A673 (cell line): ENCODE results near the gene ATP11C. TPM values are rescaled to one million over a fixed set of nuclear protein-coding genes. Genes with fewer than 3 reads are reported as not detected.

Experiments
- BruUV-seq: library from RNA; stranded (reverse); fragments of 400-500 nt; replicated peaks from 2 replicates; lab custom pipeline; 2021; lab: Mats Ljungman, UMichigan
- CTCF ChIA-PET: fragments of 300-600 bp; sonication (Branson Sonifier 250); formaldehyde crosslinking; loops from one replicate; lab custom pipeline; 2022; ENCODE audit warnings: antibody characterized with exemption; lab: Charles Lee
- POLR2A ChIA-PET: fragments of 300-600 bp; sonication (Branson Sonifier 250); formaldehyde crosslinking; loops from one replicate; lab custom pipeline; 2022; ENCODE audit warnings: antibody characterized with exemption; ENCODE audit not compliant: low non-redundant PET; lab: Charles Lee
- DNase-seq: peaks from one replicate; pipeline ENCODE4 v3.0.0-alpha.2; 2015; ENCODE audit warnings: low spot score
- H3K27ac ChIP-seq: fragments of 200-600 bp; sonication (generic); 2 replicates; pipeline ENCODE4 v1.5.1; 2016; ENCODE audit warnings: mixed run types, low read depth, mild to moderate bottlenecking, mixed read lengths, antibody characterized with exemption, low read length; ENCODE audit not compliant: poor library complexity, severe bottlenecking
- H3K27me3 ChIP-seq: fragments of 200-600 bp; sonication (generic); replicated peaks from 2 replicates; pipeline ENCODE4 v1.6.1; 2017; ENCODE audit warnings: mixed run types, low read depth, mild to moderate bottlenecking, mixed read lengths, antibody characterized with exemption, low read length; ENCODE audit not compliant: insufficient read depth, poor library complexity
- H3K36me3 ChIP-seq: fragments of 200-600 bp; sonication (generic); 2 replicates; pipeline ENCODE4 v1.6.1; 2016; ENCODE audit warnings: mixed run types, mild to moderate bottlenecking, mixed read lengths, antibody characterized with exemption, low read length; ENCODE audit not compliant: insufficient read depth, poor library complexity, severe bottlenecking
- H3K4me1 ChIP-seq: fragments of 200-600 bp; sonication (generic); 2 replicates; pipeline ENCODE4 v1.6.1; 2017; ENCODE audit warnings: mixed run types, mild to moderate bottlenecking, mixed read lengths, antibody characterized with exemption, low read length; ENCODE audit not compliant: insufficient read depth, poor library complexity, severe bottlenecking
- H3K4me3 ChIP-seq: fragments of 200-600 bp; sonication (generic); 2 replicates; pipeline ENCODE4 v1.5.1; 2016; ENCODE audit warnings: low read depth, mixed run types, mild to moderate bottlenecking, mixed read lengths, low read length; ENCODE audit not compliant: poor library complexity, severe bottlenecking
- H3K9me3 ChIP-seq: fragments of 200-600 bp; sonication (generic); 2 replicates; pipeline ENCODE4 v1.6.1; 2016; ENCODE audit warnings: mixed run types, low read depth, mild to moderate bottlenecking, mixed read lengths, antibody characterized with exemption, low read length; ENCODE audit not compliant: poor library complexity, severe bottlenecking
- CTCF ChIP-seq: fragments of 300-800, 200-600 bp; sonication (generic); conservative IDR thresholded peaks from 2 replicates; pipeline ENCODE4 v1.5.1; 2017; ENCODE audit warnings: low read depth, mild to moderate bottlenecking, antibody characterized with exemption, low read length, moderate library complexity, mixed read lengths
- EZH2 ChIP-seq: fragments of 200-600 bp; sonication (generic); IDR thresholded peaks from 2 replicates; pipeline ENCODE4 v1.6.1; 2017; ENCODE audit warnings: borderline replicate concordance, low read depth, mild to moderate bottlenecking, mixed read lengths, antibody characterized with exemption, low read length; ENCODE audit not compliant: poor library complexity, severe bottlenecking
- intact Hi-C: fragments of 100-400 bp; cut with micrococcal nuclease; formaldehyde crosslinking; loops from one replicate; pipeline ENCODE4 v1.10.0; 2022; ENCODE audit not compliant: unreplicated experiment
- total RNA-seq: library from RNA; stranded (reverse); gene quantifications from 2 replicates; pipeline ENCODE4 v1.2.3, GENCODE V29; 2021

ATP11C gene
- total RNA-seq, 1 experiment from 2014 or later: 93.1 TPM

- H3K4me1 ChIP-seq: no peaks in the 10 kb centered on the region
- POLR2A ChIA-PET: no interaction called here
- H3K9me3 ChIP-seq: no peaks in the 10 kb centered on the region
- DNase-seq: no peak
- H3K27me3 ChIP-seq: no peaks in the 10 kb centered on the region
- intact Hi-C loops: no loop called here
- H3K36me3 ChIP-seq: no peaks in the 10 kb centered on the region
- no peak overlapping the region for H3K27ac ChIP-seq
- TF ChIP-seq CTCF (no peak), EZH2 (no peak)
- no peak overlapping the region for H3K4me3 ChIP-seq
- CTCF ChIA-PET: no interaction called here
- no TSS peak for BruUV-seq
Measured at GRCh38 chrX:139945075-139945474, 12.2 kb upstream of the ATP11C start.

- no peaks in the 10 kb centered on the region for H3K27me3 ChIP-seq
- no peak for DNase-seq
- ChIA-PET POLR2A (no interaction called here), CTCF (no interaction called here)
- no peak overlapping the region for H3K27ac ChIP-seq
- TF ChIP-seq EZH2 (no peak), CTCF (0 out of 2 replicates have a peak, but pooled peaks have one; percentile 15)
- H3K4me1 ChIP-seq: peaks cover 3% of the 10 kb centered on the region
- H3K9me3 ChIP-seq: no peaks in the 10 kb centered on the region
- intact Hi-C loops: no loop called here
- no peak overlapping the region for H3K4me3 ChIP-seq
- H3K36me3 ChIP-seq: no peaks in the 10 kb centered on the region
- BruUV-seq: no TSS peak
Measured at GRCh38 chrX:139936259-139936658, 3.4 kb upstream of the ATP11C start.

GRCh38 chrX:139933904-139934303, 1.1 kb upstream of the ATP11C start:
- no peak for TF ChIP-seq CTCF
- no peak for TF ChIP-seq EZH2
- intact Hi-C loops: loop anchor here (5.0 kb wide), 1 partner anchor 102 kb away; no protein-coding TSS in a partner anchor

More at GRCh38 chrX:139933904-139934303, 1.1 kb upstream of the ATP11C start:
- Histone ChIP-seq H3K4me3 (peak overlapping the region; percentile 79), H3K27ac (peak overlapping the region; percentile 91), H3K4me1 (peaks cover 4% of the 10 kb centered on the region), H3K9me3 (no peaks in the 10 kb centered on the region), H3K27me3 (no peaks in the 10 kb centered on the region), H3K36me3 (no peaks in the 10 kb centered on the region)
- ChIA-PET CTCF (no interaction called here), POLR2A (no interaction called here)
- no peak for DNase-seq
- BruUV-seq: TSS peak; percentile 90
